NCI-H2107 treated with DMSO at 0.1 percent for 48 hours (cell line): Measurements from ENCODE around the gene CLDN10.
"Not testable (repeated sequence)": the region's sequence is repeated elsewhere in the genome, so short reads cannot be mapped to it uniquely, and the experiment has no call there.

Experiments
- DNase-seq: peaks from one replicate; lab custom pipeline; 2025; ENCODE audit not compliant: unreplicated experiment; lab: John Stamatoyannopoulos, UW

The CLDN10 gene

DNA sequence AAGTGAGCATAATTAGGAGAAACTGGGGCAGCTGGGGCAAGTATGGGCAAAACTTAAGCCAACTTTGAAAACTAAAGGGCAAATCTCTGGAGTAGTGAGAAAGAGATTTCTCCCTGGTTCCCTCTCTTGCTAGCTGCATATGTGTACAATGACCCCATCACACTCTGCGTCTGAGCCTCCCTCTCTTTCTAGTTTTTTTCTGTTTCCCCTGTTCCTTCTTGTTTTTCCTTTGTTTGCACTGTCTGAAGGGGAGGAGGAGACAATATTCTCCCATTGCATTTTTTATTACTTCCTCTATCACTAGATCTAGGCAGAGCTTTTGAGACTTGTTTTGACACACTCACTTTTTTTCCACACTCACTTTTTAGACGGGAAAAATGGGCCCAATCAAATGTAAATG, 11.2 kb upstream of the CLDN10 start:
- no peak for DNase-seq

GRCh38 chr13:95541911-95542474, 10.5 kb upstream of the CLDN10 start:
- DNase-seq, result no peak

DNA sequence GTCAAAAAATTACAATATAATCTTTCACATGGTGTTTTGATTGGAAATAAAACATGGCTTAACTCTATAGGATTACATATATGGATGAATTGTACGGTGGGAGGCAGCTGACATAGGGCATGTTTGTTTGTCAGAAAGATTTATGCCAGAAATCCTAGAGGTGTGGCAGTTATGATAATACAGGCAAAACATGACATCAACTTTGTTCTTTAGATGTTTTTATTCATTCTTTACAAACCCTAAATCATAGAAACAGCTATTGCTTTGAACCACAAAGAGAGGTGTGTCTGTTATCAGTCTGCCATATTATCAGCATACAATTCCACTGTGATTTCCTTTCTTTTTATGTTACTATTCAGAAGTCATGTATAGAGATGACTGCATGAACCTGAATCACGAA, 8.2 kb upstream of the CLDN10 start:
- no peak for DNase-seq

- no peak for DNase-seq
Observed at GRCh38 chr13:95546919-95547318, 5.6 kb upstream of the CLDN10 start.

GRCh38 chr13:95547531-95548167, 4.9 kb upstream of the CLDN10 start:
- DNase-seq, result no peak

DNA sequence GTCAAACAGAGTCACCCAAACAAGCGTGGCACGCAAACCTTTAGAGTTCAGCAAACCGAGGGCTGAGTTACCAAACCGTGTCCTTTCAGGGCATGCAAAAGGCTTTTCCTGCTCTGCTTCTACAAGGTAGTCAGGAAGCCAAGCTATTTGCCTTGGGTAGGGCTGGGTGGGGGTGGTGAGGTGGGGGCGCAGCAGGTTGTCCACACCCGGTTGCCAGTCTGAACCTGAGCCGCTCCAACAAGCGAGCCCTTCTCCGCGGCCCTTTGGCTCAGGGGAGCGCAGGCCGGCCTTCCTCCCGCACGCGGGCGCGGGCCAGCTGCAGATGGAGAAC, 347 bp upstream of the CLDN10 start:
- no peak for DNase-seq

GRCh38 chr13:95553581-95554385, 1.3 kb downstream of the CLDN10 start:
- no peak for DNase-seq

- no peak for DNase-seq
Observed at GRCh38 chr13:95557013-95557412, 4.5 kb downstream of the CLDN10 start.

GRCh38 chr13:95559100-95559499, 6.6 kb downstream of the CLDN10 start:
- DNase-seq, result no peak

DNA sequence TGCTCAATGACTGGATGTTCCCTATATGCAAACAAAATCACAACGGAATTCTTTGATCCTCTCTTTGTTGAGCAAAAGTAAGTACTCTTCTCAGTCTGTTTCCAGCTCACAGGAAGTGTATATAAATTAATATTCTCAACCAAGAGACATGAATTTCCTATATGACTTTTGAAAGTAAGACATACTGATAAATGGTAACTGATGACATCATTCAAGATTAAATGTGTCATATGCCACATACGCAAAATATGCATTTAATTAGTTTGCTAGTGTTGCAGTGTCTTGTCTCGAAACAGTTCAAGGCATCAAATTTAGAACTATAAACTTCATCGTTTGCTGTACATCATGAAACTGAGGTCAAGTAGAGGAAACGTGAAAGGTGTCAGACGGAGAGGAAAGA, 7.9 kb downstream of the CLDN10 start:
- no peak for DNase-seq

DNA sequence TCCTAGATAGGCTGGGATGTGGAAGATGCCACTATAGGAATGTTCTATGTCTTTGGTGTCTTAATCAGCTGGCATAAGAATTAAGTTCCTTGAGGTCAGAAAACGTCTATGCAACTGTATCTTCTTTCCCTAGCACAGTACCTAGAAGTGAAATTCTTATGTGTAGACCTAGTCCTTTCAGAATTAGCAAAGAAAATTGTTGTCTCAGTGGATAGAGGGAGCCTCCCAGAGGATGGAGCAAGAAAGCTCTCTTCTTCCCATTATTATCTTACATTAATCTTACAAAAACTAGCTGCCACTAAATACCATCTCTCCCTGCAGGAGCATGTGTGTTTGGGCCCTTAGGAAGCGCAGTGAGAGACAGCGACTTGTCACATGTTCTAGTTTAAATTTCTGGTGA, 11.6 kb downstream of the CLDN10 start:
- no peak for DNase-seq

GRCh38 chr13:95564733-95565291, 12.3 kb downstream of the CLDN10 start:
- no peak for DNase-seq

GRCh38 chr13:95565758-95566157, 13.2 kb downstream of the CLDN10 start:
- DNase-seq, result not testable (repeated sequence)

- DNase-seq, result no peak
Observed at GRCh38 chr13:95568131-95568530, 15.6 kb downstream of the CLDN10 start.

DNA sequence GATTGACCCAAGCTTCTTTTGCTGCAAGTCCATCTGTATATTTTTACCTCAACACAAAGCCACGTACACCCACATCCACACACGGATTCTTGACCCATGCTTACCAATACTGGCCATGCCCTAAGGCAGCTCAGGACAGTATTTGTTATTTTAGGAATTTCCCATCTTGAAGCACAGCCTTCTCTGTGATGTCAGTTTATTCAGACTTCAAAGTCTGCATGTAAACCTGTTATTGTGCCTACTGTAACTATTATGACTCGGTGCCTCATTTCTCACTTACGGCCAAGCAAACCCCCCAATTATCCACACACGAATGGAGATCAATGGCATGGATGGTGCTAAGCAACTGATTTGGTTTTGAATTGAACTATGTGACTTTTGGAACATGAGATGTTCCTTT, 17.5 kb downstream of the CLDN10 start:
- no peak for DNase-seq

GRCh38 chr13:95571941-95572340, 19.4 kb downstream of the CLDN10 start:
- DNase-seq, result no peak

DNA sequence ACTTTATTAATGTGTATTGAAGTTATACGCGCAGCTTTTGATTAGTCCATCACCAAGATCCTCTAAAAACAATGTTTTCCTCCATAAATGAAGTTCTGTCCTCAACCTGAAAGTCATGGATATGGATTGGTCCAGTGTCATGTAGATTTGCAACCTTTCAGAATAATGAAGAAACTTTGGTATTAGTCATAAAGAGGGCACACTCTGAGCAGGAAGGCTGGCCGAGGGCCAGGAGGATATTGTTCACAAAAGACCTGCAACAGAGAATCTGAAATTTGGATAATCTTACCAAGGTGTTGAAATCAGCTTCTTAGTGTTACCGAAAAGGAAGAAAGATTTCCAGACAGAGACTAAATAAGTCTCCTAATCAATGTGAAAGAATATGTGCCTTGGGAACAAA, 20.7 kb downstream of the CLDN10 start:
- no peak for DNase-seq

DNA sequence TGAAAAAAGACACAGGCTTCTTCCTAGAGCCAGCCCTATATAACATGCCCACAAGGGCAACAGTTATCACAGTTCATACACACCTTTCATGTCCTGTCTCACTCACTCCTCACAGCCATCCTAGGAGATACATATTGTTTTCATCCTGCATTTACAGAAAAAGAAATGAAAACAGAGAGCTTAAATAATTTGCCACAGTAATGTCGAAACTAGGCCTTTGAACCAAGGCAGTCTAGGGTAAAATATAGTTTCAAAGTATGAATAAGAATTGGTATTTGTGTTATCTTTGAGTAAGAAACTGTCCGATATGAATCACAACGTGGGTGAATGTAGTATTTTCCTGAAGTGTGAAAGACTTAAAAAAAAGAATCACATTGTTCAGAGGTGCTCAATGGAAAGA, 26.8 kb downstream of the CLDN10 start:
- no peak for DNase-seq

DNA sequence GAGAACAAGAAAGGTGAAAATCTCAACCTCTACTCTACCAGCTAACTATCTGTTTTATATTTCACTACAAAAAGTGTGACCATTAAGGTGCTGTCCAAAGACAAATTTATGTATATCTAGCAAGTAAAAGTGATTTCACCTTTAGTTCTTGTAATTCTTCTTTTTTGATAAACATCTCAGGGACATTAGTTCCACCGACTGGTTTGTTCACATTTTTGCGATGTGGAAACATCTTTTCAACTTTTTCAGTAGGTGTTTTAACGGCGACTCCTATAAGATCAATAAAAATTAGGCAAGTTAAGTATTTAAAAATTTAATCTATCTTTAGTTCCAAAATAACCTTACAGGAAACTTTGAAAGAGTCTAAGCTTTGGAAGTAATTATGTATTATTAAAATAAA, 33.3 kb downstream of the CLDN10 start:
- DNase-seq, result no peak

DNA sequence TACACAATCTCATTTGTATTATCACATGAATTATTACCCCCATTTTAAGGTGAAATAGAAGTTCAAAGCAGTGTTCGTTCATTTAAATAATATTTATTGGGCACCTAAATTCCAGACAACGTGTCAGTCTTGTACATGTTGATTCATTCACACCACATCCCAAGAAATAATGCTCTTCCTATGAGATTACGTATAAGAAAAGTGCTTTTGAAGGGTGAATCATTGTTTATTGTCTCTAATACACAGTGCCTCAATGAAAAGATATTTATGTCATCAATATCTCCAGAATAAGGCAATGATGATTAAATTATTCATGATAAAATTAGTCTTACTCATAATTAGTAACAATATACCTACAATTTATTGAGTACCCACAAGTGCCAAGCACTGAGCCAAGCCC, 35.6 kb downstream of the CLDN10 start:
- no peak for DNase-seq

DNA sequence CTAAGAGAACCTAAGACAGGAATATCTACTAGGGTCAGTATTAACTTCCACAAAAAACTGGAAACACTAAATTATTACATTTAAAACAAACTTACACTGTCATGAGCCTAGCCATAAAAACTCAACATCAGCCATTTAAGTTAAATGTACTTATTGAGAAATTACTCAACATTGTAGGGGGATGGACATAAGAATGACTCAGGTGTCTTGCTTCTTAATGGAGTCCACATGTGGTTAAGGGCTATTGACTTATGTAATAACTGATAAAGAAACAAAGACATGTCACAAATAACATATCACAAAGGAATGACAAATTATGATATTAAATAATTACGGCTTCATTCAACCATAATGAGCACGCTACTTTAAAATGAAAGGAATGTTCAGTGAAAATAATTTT, 36.2 kb downstream of the CLDN10 start:
- no peak for DNase-seq

GRCh38 chr13:95593462-95593861, 40.9 kb downstream of the CLDN10 start:
- no peak for DNase-seq
